Measurements from ENCODE around the gene RPL18A. TPM values are rescaled to one million over a fixed set of nuclear protein-coding genes. Genes with fewer than 3 reads are reported as not detected.

Gene RPL18A
- total and polyA plus RNA-seq, 2 experiments from 2014 or later: 1,314 to 2,829 TPM

DNA sequence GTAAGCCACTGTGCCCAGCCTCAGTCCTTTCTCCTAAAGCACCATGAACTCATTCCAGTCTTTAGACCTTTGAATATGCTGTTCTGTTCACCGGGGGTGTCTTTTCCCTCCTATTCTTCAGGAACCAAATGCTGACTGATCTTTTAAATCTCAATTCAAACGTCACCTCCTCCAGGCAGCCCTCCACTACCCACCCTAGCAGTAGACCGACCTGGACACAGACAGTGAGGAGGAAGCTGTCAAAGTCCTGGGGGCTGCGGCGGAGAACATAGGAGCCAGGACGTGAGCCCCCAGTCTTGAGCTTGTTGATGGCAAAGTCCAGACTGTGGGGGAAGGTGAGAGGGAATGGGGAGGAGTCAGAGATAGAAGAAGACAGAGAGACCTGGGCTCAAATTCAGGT is 19.7 kb upstream of the RPL18A start:
- no peaks in the 10 kb centered on the region for H3F3A ChIP-seq (replicated peaks; ENCODE audit: low read depth)
- Mint-ChIP-seq H3K27ac (no peak overlapping the region), H3K9me3 (no peaks in the 10 kb centered on the region), H3K4me3 (no peak overlapping the region), H3K4me1 (peaks cover 19% of the 10 kb centered on the region), H3K27me3 (ENCODE audit: insufficient read depth, low read depth, poor library complexity) (peaks cover 32% of the 10 kb centered on the region), H3K36me3 (ENCODE audit: low read depth) (no peaks in the 10 kb centered on the region)
- no peaks in the 10 kb centered on the region for H3K36me3 ChIP-seq (ENCODE audit: insufficient read depth)
- H3K4me2 ChIP-seq: no peak overlapping the region
- ATAC-seq: no peak
- H3K9me2 ChIP-seq (ENCODE audit: insufficient read depth): no peaks in the 10 kb centered on the region
- H3K27ac ChIP-seq (ENCODE audit: low read depth): no peak overlapping the region
- no peak overlapping the region for H2AFZ ChIP-seq
- no peak overlapping the region for H3K4me3 ChIP-seq
- no peak for DNase-seq (ENCODE audit: low spot score)
- TF ChIP-seq, protein P1, sequence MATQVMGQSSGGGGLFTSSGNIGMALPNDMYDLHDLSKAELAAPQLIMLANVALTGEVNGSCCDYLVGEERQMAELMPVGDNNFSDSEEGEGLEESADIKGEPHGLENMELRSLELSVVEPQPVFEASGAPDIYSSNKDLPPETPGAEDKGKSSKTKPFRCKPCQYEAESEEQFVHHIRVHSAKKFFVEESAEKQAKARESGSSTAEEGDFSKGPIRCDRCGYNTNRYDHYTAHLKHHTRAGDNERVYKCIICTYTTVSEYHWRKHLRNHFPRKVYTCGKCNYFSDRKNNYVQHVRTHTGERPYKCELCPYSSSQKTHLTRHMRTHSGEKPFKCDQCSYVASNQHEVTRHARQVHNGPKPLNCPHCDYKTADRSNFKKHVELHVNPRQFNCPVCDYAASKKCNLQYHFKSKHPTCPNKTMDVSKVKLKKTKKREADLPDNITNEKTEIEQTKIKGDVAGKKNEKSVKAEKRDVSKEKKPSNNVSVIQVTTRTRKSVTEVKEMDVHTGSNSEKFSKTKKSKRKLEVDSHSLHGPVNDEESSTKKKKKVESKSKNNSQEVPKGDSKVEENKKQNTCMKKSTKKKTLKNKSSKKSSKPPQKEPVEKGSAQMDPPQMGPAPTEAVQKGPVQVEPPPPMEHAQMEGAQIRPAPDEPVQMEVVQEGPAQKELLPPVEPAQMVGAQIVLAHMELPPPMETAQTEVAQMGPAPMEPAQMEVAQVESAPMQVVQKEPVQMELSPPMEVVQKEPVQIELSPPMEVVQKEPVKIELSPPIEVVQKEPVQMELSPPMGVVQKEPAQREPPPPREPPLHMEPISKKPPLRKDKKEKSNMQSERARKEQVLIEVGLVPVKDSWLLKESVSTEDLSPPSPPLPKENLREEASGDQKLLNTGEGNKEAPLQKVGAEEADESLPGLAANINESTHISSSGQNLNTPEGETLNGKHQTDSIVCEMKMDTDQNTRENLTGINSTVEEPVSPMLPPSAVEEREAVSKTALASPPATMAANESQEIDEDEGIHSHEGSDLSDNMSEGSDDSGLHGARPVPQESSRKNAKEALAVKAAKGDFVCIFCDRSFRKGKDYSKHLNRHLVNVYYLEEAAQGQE (IDR thresholded peaks at IDR 0.05; ENCODE audit: unreplicated experiment): no peak
- TF ChIP-seq EZH2 (IDR thresholded peaks at IDR 0.05; ENCODE audit: low read depth, unreplicated experiment): no peak
- no peak for TF ChIP-seq EZH2phosphoT487 (IDR thresholded peaks at IDR 0.05; ENCODE audit: unreplicated experiment)
- TF ChIP-seq, protein P2, sequence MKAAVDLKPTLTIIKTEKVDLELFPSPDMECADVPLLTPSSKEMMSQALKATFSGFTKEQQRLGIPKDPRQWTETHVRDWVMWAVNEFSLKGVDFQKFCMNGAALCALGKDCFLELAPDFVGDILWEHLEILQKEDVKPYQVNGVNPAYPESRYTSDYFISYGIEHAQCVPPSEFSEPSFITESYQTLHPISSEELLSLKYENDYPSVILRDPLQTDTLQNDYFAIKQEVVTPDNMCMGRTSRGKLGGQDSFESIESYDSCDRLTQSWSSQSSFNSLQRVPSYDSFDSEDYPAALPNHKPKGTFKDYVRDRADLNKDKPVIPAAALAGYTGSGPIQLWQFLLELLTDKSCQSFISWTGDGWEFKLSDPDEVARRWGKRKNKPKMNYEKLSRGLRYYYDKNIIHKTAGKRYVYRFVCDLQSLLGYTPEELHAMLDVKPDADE (IDR thresholded peaks at IDR 0.05): no peak
- TF ChIP-seq, protein P3, sequence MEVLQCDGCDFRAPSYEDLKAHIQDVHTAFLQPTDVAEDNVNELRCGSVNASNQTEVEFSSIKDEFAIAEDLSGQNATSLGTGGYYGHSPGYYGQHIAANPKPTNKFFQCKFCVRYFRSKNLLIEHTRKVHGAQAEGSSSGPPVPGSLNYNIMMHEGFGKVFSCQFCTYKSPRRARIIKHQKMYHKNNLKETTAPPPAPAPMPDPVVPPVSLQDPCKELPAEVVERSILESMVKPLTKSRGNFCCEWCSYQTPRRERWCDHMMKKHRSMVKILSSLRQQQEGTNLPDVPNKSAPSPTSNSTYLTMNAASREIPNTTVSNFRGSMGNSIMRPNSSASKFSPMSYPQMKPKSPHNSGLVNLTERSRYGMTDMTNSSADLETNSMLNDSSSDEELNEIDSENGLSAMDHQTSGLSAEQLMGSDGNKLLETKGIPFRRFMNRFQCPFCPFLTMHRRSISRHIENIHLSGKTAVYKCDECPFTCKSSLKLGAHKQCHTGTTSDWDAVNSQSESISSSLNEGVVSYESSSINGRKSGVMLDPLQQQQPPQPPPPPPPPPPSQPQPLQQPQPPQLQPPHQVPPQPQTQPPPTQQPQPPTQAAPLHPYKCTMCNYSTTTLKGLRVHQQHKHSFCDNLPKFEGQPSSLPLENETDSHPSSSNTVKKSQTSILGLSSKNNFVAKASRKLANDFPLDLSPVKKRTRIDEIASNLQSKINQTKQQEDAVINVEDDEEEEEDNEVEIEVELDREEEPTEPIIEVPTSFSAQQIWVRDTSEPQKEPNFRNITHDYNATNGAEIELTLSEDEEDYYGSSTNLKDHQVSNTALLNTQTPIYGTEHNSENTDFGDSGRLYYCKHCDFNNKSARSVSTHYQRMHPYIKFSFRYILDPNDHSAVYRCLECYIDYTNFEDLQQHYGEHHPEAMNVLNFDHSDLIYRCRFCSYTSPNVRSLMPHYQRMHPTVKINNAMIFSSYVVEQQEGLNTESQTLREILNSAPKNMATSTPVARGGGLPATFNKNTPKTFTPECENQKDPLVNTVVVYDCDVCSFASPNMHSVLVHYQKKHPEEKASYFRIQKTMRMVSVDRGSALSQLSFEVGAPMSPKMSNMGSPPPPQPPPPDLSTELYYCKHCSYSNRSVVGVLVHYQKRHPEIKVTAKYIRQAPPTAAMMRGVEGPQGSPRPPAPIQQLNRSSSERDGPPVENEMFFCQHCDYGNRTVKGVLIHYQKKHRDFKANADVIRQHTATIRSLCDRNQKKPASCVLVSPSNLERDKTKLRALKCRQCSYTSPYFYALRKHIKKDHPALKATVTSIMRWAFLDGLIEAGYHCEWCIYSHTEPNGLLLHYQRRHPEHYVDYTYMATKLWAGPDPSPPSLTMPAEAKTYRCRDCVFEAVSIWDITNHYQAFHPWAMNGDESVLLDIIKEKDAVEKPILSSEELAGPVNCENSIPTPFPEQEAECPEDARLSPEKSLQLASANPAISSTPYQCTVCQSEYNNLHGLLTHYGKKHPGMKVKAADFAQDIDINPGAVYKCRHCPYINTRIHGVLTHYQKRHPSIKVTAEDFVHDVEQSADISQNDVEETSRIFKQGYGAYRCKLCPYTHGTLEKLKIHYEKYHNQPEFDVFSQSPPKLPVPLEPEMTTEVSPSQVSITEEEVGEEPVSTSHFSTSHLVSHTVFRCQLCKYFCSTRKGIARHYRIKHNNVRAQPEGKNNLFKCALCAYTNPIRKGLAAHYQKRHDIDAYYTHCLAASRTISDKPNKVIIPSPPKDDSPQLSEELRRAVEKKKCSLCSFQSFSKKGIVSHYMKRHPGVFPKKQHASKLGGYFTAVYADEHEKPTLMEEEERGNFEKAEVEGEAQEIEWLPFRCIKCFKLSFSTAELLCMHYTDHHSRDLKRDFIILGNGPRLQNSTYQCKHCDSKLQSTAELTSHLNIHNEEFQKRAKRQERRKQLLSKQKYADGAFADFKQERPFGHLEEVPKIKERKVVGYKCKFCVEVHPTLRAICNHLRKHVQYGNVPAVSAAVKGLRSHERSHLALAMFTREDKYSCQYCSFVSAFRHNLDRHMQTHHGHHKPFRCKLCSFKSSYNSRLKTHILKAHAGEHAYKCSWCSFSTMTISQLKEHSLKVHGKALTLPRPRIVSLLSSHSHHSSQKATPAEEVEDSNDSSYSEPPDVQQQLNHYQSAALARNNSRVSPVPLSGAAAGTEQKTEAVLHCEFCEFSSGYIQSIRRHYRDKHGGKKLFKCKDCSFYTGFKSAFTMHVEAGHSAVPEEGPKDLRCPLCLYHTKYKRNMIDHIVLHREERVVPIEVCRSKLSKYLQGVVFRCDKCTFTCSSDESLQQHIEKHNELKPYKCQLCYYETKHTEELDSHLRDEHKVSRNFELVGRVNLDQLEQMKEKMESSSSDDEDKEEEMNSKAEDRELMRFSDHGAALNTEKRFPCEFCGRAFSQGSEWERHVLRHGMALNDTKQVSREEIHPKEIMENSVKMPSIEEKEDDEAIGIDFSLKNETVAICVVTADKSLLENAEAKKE (CRISPR knock-in tag; IDR thresholded peaks at IDR 0.05): no peak
- no peak for TF ChIP-seq STAT1 (IDR thresholded peaks at IDR 0.05; ENCODE audit: unreplicated experiment)
- TF ChIP-seq ZNF114 (CRISPR knock-in tag; IDR thresholded peaks at IDR 0.05): no peak
- no peak for TF ChIP-seq JUNB (IDR thresholded peaks at IDR 0.05; ENCODE audit: unreplicated experiment)
- no peak for TF ChIP-seq POLR2AphosphoS5 (IDR thresholded peaks at IDR 0.05; ENCODE audit: low read depth)
- no peaks in the 10 kb centered on the region for H4K20me1 ChIP-seq (replicated peaks; ENCODE audit: insufficient read depth)
- H3K27me3 ChIP-seq (ENCODE audit: insufficient read depth): 0 out of 2 replicates have a peak, but pooled peaks cover 10% of the 10 kb centered on the region
- H3K79me2 ChIP-seq (replicated peaks; ENCODE audit: insufficient read depth): no peaks in the 10 kb centered on the region
- H3K4me1 ChIP-seq (ENCODE audit: insufficient read depth): no peaks in the 10 kb centered on the region; the same call in 1 of the 2 replicates

All from GM23338 (cell line).